HG02763 (cell line): ENCODE data around the gene TOX2.

Experiments
- ATAC-seq: cut with Tn5 transposase; IDR thresholded peaks from one replicate; pipeline ENCODE4 v1.9.1; 2021; ENCODE audit warnings: mild to moderate bottlenecking, moderate library complexity; ENCODE audit not compliant: unreplicated experiment

The TOX2 gene

DNA sequence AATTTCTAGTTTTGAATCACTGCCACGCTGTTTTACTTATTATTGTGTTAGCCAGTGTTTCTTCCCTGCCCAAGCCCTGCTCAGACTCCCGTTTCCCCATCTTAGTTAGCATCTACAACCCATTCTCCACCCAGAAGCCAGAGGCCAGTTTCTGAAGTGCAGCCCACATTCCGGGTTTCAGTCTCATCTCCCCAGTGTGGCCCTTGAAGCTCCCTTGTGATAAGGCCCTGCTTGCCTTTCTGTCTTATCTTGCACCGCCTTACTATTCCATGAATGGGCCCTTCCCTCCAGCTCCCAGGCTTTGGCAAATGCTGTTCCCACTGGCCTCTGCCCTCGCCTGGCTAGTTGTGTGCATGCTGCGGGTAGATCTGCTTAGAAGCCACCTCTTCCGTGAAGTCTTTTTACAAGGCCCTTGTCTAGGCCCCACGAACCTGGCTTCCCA lies 41.1 kb downstream of the TOX2 start:
- peak; percentile 10 for ATAC-seq

DNA sequence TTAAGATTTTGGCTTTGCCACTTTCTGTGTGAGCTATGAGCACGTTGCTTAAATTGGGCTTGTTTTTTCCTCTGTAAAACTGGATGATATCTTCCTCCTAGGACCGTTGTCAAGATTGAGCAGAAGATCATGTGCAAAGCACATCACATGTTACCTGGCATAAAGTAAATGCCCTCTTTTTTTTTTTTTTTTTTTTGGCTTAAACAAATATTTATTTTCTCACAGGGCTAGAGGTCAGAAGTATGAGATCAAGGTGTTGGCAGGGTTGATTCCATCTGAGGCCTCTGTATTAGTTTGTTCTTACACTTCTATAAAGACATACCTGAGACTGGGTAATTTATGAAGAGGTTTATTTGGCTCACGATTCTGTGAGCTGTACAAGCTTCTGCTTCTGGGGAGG lies 42.7 kb downstream of the TOX2 start:
- no peak for ATAC-seq

DNA sequence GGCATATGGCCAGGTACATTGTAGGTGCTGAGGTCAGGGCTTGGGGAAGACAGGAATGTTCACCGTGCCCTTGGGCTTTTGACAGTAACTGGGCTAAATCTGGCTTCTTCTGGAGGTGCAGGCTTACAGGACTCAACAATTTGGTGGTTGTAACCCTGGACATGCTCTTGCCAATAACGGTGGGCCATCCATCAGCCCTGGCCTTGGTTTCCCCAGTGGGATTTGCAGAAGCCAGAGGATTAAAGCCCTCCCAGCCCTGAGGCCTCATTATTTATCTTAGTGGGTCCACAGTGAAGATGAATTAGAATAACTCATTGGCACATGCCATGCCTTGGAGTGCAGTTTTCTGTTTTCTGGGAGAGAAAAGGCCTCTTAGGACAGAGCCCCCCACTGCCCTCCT lies 44.0 kb downstream of the TOX2 start:
- ATAC-seq, result no peak

DNA sequence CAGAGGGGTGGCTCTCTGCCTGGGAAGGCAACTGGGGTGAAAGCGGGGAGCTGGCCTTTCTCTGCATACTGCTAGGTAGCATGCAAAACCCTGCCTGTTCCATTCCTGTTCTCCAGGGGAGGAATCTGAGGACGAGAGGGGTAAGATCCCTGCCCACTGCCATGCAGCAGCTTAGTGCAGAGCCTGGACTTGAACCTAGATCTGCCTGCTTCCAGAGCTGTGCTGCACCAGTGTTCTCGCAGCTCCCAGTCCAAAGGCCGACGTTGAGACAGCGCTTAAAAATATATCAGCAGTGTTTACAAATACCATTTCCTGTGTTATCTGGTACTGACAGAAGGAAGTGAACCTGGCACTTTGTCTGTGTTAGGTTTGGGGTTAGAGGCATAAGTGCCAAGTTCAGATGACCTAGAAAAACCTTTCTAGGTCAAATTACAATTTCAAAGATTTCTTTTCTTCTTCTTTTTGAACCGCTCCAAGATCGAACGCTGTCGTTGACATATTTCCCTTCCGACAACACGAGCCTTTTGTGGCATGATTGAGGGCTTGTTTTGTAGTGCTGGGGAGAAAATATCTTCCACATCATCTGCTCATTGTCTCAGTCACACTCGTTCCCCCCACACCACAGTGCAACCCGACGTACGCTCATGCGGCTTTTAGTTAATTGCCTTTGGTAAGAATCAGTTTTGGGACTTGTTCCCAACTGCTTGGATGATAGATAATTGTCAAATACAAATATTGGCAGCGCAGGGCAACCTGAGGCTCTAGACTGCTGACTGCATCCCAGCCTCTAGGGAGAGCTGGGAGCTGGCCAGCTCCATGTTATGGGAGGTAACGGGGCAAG lies 44.6 kb downstream of the TOX2 start:
- ATAC-seq, result no peak

DNA sequence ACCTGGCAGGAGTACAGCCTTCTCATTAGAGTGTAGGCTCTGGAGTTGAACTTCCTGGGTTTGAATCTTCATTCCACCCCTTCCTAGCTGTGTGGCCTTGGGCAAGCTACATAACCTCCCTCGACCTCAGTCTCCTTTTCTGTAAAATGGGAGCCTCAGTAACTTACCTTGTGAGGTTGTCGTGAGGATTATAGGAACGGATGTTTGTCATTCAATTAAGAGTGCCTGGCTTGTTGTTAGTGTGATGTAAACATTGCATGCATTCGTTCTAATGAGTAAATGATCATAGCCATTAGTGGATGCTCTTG lies 45.2 kb downstream of the TOX2 start:
- ATAC-seq, result no peak

DNA sequence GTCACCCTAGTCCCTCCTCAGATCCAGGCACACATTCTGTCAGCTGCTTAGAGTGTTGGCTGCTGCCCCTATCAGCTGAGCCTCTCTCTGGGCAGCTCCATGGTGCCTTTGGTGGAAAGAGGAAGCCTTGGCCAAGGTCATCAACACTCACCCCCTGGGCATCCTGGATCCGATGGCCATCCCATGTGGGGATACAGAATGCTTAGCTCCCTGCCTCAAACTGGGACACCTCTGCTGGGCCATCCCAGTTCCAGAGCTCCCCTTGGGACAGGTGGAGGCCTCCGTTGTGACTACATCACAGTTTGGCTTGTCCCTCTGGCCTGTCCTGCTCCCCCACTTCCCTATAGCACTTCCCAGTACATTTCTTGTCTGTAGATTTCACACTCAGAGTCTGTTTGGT lies 45.6 kb downstream of the TOX2 start:
- no peak for ATAC-seq

DNA sequence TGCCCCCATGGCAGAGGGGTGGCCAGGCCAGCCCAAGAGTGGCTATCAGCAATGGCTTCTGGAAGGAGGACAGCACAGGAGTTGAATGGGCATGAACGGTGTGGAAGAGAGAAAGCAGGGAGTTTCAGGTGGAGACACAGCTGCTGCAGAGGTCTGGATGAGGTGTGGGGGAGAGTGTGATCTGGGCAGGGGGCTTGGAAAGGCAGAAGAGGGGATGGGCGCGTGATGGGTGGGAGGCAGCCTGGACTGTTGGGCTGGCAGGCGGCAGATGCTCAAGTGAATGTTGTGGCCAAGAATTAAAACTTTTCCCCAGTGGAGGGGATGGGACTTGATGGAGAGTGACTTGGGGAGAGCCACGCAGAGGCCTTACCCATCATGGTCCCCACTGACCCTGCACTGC lies 46.5 kb downstream of the TOX2 start:
- no peak for ATAC-seq

DNA sequence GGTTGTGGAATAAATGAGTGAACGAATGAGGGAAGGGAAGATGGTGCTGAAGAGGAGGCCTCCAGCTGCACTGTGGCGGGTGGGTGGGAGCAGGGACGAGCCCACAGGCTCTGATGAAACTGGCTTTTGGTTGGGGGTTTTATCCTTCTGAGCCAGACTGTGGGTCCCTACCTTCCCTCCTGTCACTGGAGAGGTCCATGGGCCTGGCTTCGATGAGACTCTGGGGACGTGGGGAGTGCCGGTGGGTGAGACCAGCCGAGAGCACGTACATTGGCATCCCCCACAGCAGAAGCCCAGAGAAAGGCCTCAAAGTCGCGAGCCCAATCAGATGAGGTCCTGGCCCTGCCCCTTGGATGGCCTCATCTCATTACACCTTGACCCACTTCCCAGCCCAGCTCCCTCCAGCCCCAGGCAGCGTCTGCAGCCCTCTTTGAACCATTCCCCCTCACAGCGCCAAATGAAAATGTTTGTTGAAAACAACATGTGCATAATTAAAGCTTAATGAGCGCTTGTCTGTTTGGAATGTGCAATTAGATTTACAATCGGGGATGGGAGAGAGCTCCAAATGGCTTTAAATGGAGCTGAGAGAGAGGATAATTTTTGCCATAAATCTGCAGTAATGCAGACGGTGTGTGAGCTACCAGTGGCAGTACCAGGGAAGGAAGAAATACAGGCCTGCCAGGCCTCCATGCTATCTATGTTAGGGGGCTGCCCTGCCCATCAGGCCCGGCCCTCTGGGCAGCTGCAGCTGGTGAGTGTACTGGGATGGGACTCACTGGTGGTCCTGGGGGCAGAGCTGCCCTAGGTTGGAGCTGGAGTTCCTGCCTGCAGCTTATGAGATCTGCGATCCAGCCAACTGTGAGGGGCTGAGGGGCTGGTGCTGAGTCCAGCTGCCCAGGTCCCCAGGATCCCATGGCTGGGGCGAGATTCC lies 47.2 kb downstream of the TOX2 start:
- no peak for ATAC-seq

DNA sequence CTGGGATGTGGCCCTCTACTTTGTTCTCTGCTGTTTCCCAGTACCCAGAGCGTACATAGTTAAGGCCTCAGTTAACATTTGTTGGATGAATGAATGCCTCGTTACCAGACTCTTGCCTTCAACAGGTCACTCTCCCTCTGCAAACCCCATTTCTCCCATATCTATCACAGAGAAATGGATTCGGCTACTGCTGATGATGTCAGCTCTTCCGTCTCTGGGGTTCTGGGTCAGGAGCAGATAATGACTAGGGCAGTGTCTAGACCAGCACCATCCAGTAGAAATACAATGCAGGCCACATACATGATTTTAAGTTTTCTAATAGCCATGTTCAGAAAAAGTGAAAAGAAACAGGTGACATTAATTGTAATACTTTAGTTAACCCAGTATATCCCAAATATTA lies 47.9 kb downstream of the TOX2 start:
- no peak for ATAC-seq

DNA sequence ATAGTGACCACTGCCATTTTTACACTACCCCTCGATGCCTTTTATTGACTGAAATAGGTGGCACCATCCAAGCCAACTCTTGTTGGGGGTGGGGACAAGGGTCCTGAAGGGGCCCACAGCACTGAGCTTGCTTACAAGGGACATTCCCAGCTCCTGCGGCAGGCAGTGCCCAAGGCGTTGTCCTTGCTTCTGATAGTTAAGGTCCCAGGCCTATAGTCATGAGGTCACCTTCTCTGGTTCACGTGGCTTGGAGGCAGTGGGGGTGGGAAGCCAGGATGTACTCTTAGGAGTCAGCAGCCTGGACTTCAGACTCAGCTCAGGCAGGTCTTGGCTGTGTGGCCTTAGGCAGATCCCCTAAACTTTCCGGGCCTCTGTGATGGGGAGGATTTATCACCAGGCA lies 48.6 kb downstream of the TOX2 start:
- ATAC-seq, result no peak

DNA sequence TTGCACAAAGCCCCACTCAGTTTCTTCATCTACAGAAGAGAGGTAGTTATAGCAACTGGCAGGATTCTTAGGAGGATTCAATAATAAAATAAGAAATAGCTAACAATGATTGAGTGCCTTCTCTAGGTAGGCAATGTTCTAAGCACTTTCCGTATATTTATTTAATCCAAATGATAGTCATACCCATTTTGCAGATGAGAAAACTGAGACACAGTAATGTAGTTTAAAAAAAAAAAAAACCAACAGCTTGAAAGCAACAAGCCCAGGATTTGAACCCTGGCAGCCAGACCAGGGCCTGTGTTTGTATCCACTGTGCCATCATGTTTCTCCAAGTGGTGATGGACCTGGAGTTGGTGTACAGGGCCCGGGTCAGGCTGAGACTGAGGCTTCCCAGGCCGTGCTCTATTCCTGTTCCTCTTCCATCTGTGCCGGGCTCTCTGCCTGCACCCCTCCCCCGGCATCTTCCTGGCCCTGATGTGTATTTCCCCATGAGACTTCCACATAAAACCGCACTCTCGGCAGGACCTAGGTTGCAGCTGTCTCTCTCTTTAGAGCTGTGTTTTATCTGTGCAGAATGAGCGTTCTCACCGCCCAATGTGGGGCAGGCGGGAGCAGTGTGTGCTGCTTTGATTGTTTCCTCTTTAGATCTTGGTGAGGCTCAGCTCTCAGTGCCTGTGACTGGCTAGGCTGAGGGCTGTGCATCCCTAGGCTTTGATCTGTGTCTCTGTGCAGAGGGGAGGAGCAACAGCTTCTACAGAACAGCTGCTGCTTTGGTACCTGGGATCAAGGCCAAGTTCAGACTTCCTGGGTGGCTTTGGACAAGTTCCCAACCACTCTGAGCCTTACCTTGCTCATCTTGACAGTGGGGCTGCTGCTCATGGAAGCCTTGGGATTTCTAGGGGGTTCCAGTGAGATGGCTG lies 49.5 kb downstream of the TOX2 start:
- ATAC-seq, result no peak

DNA sequence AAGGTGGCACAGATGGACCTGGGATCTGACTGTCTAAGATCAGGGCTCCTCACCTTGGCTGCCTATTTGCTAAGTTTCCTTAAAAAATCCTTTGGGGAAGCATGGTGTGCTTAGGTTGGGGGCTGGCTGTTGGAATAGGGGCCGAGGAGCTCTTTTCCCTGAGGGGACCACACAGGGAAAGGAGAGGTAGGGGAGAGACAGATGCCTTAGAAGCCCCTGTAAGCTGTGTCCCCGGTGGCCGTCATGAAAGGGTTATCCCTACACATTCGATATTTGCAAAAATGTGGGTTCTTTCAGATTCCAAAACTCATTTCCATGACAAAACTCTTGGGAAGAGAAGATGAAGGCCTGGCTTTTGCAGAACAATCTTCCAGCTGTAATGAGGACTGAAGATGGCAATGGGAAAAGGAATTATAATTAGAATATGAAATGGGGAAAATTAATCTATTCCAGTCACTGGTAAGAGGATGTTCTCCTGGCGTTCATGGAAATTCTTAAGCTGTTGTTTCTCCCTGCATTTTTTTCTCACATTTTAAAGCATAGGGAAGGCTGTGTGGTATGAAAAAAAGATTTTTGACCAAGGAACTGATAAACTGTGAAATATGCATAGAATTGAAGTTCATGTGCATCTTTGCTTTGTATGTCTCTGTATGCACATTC lies 53.8 kb downstream of the TOX2 start:
- ATAC-seq, result no peak

DNA sequence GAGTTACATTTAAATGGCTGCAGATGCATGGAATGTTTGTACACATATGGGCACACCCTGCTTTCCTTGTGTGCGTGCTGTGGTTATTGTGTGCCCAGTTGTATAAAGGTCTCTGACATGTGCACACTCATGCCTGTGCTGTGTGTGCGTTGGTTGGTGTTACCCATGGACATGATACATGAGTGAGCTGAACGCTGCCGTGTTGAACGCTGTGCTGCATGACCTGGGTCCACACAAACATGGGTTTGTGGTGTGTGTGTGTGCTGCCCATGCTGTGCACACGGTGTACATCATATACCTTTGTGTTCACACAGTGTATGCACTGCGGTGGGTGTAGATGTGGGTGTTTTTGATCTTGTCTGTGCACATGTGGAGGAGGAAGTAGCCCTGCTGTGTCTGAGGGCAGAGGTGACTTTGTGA lies 54.4 kb downstream of the TOX2 start:
- ATAC-seq, result no peak

DNA sequence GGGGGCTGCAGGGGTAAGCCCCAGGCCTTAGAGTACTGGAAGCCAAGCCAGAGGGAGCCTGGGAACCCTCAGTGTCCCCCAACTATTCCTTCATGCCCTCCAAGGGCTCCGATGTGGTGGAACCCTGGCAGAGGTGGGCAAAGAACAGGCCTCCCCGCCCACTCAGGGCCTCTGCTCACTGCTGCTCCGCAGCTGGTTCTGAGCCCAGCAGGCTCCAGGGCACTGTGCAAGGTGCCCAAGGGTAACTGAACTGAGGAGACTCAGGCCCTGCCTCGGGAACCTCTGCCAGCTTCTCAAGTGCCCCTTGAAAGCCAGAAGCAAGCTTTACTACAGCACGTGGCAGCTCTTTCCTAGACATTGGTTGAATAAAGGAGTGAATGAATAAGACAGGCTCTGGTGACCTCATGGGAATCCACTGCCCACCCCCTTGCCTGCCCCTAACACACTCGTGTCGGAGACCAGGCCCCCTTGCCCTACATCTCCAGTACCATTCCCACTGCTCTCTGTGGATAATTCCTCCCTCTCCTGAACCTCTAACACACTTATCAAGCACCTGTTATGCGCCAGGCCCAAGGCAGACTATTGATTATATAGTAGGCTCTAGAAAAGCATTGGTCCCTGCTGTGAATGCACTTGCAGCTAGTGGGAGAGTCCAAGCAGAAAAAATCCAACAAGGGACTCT lies 55.0 kb downstream of the TOX2 start:
- ATAC-seq, result no peak

DNA sequence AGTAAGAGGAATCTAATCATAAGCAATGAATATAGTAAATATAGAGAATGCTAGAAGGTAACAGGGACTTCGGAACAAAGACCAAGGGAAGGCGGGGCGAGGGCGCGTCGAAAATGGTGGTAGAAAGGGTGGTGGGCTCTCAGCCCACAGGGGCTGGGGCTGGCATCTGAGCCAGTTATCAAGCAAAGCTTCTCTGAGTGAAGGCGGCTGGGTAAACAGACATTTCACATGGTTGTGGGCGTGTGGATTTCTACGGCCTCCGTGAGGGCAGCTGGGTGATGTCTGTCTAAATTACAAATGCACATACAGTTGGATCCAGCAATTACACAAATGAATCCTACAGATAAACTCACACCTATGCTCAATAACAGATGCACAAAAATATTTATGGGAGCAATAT lies 56.6 kb downstream of the TOX2 start:
- ATAC-seq, result no peak

DNA sequence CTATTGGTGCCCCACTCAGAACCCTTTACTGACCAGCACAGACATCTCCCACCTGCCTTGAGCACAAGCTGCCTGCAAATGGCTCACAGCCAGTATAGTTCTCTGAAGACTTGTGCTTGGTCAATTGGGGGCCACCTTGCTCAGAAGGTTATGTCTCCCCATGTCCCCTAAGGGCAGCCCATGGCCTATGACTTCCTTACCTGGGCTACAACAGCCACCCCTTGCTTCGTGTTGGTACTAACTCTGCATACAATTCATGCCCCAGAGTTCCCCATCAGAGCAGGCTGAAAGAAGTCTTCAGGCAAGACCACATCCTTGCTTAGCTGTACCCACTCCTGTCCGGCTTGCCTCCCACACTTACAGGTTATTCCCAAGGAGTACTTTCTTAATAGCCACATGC lies 57.4 kb downstream of the TOX2 start:
- no peak for ATAC-seq

DNA sequence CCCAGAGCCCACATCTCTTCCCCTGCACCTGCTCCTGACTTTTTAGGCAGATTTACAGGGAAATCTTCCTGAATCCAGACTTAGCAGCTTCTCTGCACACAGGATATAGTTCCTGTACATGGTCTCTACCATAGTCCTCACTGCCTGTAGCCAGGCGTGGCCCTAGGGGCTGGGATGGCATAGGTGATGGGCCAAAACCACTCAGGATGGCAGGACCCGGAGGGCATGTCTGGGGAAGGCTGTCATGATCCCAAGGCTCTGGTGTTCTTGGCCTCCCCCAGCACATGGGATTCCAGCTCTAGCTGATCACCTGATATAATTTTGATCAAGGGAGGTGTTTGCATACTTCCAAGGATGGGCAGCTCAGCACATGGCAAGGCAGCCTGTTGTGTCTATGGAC lies 58.0 kb downstream of the TOX2 start:
- ATAC-seq, result no peak

DNA sequence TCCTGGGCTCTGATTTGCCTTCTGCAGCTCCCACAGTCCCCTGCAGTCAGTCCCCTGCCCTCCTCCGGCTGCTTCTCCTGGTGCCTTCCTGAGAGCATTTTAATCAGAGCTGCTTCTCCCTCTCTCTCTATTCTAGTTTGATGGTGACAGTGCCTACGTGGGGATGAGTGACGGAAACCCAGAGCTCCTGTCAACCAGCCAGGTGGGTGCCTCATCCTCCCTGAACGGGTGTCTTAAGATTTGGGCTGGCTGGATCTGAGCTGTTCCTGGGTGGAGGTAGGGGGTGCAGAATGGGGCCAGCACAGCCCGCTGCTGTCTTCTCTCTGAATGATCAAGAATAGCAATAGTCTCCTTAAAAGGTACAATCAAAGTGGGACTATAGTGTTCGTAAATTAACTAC lies 58.6 kb downstream of the TOX2 start:
- ATAC-seq, result no peak

DNA sequence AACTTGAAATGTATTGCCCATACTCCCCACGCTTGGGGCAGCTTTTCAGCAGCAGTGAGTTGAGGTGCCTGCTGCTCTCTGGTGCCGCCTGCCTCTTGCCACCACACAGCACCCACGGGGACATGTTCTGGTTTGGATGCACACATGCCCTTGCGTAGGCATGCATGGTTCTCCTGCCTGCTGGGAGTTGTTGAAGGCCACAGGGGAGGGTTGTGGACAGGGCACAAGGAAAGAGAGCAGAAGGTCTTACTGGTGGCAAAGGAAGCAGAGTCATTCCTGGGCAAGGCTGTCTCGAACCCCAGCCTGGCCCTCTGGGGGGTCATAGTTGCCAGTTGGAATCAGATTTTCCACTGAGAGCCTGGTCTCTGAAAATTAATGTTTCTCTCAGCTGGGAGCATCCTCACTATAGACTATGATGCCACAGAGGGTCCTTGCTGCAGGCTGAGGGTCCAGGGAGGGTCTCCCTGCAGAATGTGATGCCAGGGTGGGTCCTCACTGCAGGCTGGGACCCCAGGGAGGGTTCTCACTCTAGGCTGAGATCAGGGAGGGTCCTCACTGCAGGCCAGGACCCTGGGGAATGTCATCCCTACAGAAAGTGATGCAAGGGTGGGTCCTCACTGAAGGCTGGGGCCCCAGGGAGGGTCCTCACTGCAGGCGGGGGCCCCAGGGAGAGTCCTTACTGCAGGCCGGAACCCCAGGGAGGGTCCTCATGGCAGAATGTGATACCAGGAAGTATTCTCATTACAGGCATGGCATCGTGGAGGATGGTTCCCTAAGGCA lies 59.2 kb downstream of the TOX2 start:
- ATAC-seq, result no peak
